H1 (cell line): ENCODE measurements around the gene ECI1.

Experiments used
- BRCA1 ChIP-seq: IDR thresholded peaks from 2 replicates; pipeline ENCODE4 v1.6.1; 2012; ENCODE audit warnings: low read depth, low read length, improper control_type of control experiment
- CTCF ChIP-seq, 3 experiments: IDR thresholded peaks; 1 replicate in 2 of 3; 2 replicates in 1 of 3; pipeline versions ENCODE4 v1.5.1 to v1.6.1; 2011; ENCODE audit warnings: low read length in 3 of 3, mild to moderate bottlenecking in 3 of 3, inconsistent platforms in 2 of 3, low read depth in 1 of 3, moderate library complexity in 1 of 3; ENCODE audit not compliant: insufficient read depth in 1 of 3; ENCODE audit errors: control extremely low read depth in 1 of 3
- EZH2 ChIP-seq: fragments of 200-600 bp; sonication (generic); IDR thresholded peaks from 2 replicates; pipeline ENCODE4 v1.7.1; 2012; ENCODE audit warnings: low read depth, mild to moderate bottlenecking, moderate library complexity, low read length, inconsistent platforms; ENCODE audit not compliant: severe bottlenecking
- GTF2F1 ChIP-seq: IDR thresholded peaks from 2 replicates; pipeline ENCODE4 v1.6.1; 2012; ENCODE audit warnings: low read depth, low read length, improper control_type of control experiment, borderline replicate concordance
- JUN ChIP-seq: IDR thresholded peaks from 2 replicates; pipeline ENCODE4 v1.6.1; 2011; ENCODE audit warnings: low read depth, mild to moderate bottlenecking, improper control_type of control experiment, low read length
- MAX ChIP-seq: IDR thresholded peaks from 2 replicates; pipeline ENCODE4 v1.6.1; 2012; ENCODE audit warnings: inconsistent platforms
- POLR2AphosphoS5 ChIP-seq: IDR thresholded peaks from 2 replicates; pipeline ENCODE4 v1.6.1; 2011; ENCODE audit warnings: low read depth, low read length
- RFX5 ChIP-seq: IDR thresholded peaks from 2 replicates; pipeline ENCODE4 v1.6.1; 2011; ENCODE audit warnings: low read depth, low read length, improper control_type of control experiment, borderline replicate concordance
- SIN3A ChIP-seq, 2 experiments: IDR thresholded peaks in 1 of 2; conservative IDR thresholded peaks in 1 of 2; 2 replicates each; pipeline ENCODE4 v1.6.1; 2011 to 2012; ENCODE audit warnings: low read length in 2 of 2, improper control_type of control experiment in 1 of 2, low read depth in 1 of 2, mild to moderate bottlenecking in 1 of 2

GRCh38 chr16:2299121-2299914, 47.9 kb upstream of the ECI1 start:
- TF ChIP-seq POLR2AphosphoS5 (no peak), CTCF (IDR thresholded peaks at IDR 0.05; ENCODE audit: control extremely low read depth in 1 of 3, insufficient read depth in 1 of 3, low read depth in 1 of 3, low read length in 3 of 3) (no peak), JUN (no peak), EZH2 (no peak), RFX5 (no peak), SIN3A (conservative IDR thresholded peaks at IDR 0.05 in 1 of 2, IDR thresholded peaks at IDR 0.05 in 1 of 2; ENCODE audit: low read depth in 1 of 2, low read length in 2 of 2) (no peak), GTF2F1 (no peak), BRCA1 (no peak), MAX (no peak)
